ENCODE data around the gene LPIN1. TPM values are rescaled to one million over a fixed set of nuclear protein-coding genes. Genes with fewer than 3 reads are reported as not detected.

The LPIN1 gene
- total and polyA plus RNA-seq, 2 of the 8 experiments (the other 6 are each of a cell fraction or from before 2014, with no cell fraction given): 4.3 to 9.8 TPM

GRCh38 chr2:11805920-11806319 lies 59.5 kb downstream of the LPIN1 start (continued):
- TF ChIP-seq HDAC2 (IDR thresholded peaks at IDR 0.05; ENCODE audit: borderline replicate concordance in 1 of 2, low read depth in 2 of 2, low read length in 2 of 2): no peak
- no peak for TF ChIP-seq FOSL1 (IDR thresholded peaks at IDR 0.05; ENCODE audit: insufficient read depth, low read depth, low read length)
- TF ChIP-seq TEAD4 (IDR thresholded peaks at IDR 0.05; ENCODE audit: low read depth, low read length): no peak

Data from H1 (cell line).